GM19452 (cell line): Measurements from ENCODE around the gene BAIAP3.

Source experiments
- ATAC-seq: cut with Tn5 transposase; IDR thresholded peaks from one replicate; pipeline ENCODE4 v1.9.1; 2021; ENCODE audit not compliant: unreplicated experiment

BAIAP3 gene

DNA sequence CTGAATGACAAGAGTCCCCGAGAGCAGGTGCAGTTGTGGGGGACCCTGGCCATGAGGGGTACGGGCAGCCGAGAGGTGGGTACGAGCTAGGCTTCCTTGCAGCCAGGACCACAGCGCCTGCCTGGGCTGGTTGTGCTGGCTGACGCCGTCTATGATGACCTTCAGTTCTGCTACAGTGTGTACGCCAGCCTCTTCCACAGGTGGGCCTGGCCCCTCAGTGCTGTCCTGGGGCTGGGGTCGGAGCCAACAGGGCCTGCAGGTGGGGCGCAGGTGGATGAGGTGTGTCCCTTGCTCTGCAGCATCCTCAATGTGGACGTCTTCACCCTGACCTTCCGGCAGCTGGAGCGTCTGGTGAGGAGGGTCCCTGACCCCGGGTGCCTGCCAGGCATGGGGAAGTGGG, 11.1 kb downstream of the BAIAP3 start:
- no peak for ATAC-seq

DNA sequence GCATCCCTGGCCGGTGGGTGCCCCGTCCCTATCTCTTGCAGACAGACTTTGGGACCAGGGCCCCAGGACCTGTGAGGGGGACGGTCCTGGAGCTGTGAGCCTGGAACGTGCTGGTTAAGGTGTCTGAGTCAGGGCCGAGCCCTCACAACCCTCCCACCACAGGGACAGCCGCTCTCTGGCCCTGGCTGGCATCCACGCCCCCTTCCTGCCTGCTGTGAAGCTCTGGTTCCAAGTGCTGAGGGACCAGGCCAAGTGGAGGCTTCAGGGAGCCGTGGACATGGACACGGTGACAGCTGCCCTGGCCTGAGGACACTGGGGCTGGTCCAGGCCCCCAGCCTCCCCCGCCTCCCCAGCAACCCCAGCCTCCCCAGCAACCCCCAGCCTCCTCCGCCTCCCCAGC, 11.6 kb downstream of the BAIAP3 start:
- ATAC-seq: no peak

DNA sequence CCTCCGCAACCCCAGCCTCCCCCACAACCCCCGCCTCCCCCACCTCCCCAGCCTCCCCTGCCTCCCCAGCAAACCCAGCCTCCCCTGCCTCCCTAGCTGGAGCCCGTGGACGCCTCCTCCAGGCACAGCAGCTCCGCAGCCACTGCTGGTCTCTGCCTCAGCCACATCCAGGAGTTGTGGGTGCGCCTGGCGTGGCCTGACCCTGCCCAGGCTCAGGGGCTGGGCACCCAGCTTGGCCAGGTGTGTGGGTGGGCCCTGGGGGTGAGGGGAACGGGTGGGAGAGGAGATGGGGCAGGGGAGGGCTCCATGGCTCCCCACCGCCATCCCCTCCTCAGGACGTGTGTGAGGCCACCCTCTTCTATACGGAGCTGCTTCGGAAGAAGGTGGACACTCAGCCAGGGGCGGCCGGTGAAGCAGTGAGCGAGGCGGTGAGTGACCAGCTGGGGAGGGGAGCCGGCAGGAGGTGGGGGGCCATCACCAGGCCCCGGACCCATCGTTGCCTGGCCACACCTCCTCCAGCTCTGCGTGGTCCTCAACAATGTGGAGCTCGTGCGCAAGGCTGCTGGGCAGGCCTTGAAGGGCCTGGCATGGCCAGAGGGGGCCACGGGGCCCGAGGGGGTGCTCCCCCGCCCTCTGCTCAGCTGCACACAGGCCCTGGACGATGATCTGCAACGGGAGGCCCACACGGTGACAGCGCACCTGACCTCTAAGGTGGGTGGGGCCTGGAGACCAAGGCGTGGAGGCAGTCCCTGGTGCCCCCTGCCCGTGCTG, 12.4 kb downstream of the BAIAP3 start:
- no peak for ATAC-seq

DNA sequence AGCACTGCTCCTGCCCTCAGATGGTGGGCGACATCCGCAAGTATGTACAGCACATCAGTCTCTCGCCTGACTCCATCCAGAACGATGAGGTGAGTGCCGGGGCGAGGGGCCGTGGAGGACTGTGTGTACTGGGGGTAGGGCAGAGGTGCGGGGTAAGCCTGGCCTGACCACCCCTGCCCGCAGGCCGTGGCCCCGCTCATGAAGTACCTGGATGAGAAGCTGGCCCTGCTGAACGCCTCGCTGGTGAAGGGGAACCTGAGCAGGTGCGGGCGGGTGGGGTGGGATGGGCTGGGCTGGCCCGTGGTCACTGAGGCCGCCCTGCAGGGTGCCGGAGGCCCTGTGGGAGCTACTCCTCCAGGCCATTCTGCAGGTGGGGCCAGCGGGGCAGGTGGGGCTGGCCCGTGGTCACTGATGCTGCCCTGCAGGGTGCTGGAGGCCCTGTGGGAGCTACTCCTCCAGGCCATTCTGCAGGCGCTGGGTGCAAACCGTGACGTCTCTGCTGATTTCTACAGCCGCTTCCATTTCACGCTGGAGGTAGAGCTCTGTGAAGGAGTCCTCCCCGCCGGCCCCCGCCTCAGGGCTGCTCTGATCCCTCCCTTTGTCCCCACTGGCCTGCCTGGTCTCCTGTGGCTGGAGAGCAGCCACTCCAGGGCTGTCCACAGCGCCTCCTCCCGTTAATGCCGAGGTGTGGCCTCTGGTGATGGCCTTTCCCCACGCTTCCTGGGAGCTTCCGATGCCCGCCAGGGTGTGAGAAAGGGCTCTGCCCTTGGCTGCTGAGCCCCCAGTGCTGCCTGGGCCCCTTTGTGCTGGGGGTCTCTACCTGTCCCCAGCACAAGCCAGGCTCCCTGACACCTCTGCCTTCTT, 13.2 kb downstream of the BAIAP3 start:
- ATAC-seq: no peak

DNA sequence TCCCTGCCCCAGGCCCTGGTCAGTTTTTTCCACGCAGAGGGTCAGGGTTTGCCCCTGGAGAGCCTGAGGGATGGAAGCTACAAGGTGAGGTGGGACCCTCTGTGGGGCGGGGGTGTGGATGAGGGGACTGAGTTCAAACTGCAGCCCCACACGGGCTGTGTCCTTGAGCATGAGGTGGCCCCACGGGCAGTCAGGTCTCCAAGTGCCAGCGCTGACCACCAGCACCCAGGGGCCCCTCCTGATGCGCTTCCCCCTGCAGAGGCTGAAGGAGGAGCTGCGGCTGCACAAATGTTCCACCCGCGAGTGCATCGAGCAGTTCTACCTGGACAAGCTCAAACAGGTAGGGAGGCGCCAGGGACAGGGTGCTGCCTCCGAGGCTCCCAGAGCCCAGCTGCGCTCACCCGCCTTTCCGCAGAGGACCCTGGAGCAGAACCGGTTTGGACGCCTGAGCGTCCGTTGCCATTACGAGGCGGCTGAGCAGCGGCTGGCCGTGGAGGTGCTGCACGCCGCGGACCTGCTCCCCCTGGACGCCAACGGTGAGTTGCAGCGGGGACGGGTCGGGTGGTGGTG, 13.9 kb downstream of the BAIAP3 start:
- ATAC-seq: no peak

DNA sequence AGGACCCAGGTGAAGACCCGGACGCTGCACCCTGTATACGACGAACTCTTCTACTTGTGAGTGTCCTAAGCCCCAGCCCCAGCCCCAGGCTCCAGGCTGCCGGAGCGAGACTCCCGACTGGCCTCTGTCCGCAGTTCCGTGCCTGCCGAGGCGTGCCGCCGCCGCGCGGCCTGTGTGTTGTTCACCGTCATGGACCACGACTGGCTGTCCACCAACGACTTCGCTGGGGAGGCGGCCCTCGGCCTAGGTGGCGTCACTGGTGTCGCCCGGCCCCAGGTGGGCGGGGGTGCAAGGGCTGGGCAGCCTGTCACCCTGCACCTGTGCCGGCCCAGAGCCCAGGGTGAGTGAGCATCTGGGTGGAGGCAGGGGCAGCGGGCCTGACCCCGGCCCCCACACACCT, 14.5 kb downstream of the BAIAP3 start:
- no peak for ATAC-seq

DNA sequence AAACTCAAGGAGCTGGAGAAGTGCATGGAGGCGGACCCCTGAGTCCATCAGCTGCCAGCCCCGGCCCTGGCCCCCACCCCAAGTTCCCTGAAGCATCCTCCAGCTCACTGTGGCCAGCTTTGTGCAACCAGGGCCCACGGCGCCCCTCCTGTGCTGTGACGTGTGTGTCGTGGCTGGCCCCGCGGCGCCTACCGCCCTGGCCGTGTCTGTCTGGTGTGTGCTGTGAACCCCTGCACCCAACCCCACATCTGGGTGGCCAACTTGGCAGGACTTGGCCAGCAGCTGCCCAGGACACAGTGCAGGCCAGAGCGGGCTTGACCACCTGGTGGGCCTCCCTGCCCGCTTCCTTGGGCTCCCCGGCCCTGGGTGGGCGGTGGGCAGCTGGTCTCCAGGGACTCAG, 15.0 kb downstream of the BAIAP3 start:
- ATAC-seq: no peak

DNA sequence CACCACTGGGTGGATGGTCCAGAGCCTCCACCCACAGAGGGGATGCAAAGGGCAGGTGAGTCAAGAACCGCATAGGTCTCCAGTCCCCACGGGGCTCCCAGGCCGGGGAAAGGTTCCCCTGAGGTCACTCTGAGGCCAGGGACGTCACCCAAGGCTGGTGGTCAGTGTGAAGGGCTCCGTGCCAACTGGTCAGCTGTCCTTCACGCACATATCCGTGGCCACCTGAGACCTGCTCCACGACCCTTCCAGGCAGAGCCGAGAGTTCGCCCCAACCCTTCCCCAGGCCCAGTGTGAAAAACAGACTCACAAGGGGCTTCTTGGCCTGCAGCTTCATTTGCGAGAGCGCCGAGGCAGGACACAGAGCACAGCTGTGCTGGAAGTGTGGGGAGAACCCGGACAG, 15.5 kb downstream of the BAIAP3 start:
- no peak for ATAC-seq

DNA sequence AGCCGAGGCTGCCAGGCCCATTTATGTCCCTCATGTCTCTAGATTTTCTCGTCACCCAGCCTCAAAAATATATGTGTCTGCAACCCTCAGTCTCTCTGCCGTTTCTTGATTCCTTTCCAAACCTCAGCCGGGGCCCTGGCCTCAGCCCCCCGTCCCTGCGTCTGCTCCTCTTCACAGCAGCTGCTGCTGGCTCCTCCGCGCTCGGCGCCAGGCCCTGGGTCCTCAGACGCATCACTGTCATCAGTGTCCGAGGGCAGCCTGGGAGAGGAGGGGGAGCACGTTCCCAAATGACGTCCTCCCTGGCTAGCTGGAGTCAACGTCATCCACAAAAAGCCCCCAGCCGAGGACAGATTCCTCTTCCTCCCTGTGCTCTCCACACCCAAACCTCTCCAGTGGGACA, 15.9 kb downstream of the BAIAP3 start:
- ATAC-seq: no peak

DNA sequence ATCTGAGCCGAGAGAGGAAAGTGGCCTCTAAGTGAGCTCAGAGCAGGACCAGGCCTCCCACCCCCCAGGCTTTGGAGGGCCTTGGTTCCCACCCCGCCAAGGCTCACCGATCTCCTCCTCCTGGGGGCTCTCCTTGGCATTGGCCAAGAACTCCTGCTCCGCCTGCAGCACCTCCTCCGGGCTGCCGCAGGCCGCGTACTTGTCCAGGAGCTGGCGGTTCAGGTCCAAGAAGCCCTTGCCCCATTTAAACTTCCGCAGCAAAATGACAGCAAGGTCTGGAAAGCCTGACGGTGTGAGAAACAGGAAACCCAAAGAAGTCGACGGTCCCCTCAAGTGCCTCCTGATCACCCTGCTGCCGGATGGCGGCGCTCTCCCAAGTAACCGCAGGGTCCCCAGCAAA, 16.5 kb downstream of the BAIAP3 start:
- no peak for ATAC-seq

DNA sequence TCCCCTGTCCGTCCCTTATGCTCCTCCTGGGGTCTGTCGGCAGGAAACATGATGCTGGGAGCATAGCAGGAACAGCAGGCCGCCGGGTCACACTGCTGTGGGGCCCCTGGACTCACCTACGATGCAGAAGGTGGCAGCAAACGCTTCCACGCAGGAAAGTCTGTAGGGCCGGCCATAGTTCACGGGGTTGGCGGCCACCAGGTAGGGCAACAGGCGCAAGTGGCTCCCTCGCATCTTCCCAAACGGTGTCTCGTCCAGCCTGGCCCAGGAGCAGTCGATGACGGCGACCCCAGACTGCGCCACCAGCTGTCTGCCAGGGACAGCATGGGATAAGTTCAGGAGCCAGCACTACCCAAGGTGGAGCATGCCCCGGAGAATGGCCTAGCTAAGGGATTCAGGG, 17.2 kb downstream of the BAIAP3 start:
- no peak for ATAC-seq

DNA sequence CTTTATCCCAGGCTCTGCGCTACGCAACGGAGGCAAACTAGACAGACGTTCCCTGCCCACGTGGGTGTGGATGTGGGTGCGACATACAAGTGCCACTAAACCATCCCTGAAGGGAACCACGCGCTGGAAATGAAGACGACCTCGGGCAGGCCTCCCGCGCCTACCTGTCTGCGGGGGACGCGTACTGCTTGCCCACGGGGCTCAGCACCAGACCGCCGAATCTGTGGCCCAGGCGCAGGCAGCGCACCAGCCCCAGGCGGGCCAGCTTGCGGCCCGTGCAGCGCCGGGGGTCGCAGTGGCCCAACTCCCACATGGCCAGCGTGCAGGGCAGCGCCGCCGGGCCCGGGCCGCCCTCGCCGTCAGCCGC, 17.8 kb downstream of the BAIAP3 start:
- ATAC-seq: peak; percentile 15

DNA sequence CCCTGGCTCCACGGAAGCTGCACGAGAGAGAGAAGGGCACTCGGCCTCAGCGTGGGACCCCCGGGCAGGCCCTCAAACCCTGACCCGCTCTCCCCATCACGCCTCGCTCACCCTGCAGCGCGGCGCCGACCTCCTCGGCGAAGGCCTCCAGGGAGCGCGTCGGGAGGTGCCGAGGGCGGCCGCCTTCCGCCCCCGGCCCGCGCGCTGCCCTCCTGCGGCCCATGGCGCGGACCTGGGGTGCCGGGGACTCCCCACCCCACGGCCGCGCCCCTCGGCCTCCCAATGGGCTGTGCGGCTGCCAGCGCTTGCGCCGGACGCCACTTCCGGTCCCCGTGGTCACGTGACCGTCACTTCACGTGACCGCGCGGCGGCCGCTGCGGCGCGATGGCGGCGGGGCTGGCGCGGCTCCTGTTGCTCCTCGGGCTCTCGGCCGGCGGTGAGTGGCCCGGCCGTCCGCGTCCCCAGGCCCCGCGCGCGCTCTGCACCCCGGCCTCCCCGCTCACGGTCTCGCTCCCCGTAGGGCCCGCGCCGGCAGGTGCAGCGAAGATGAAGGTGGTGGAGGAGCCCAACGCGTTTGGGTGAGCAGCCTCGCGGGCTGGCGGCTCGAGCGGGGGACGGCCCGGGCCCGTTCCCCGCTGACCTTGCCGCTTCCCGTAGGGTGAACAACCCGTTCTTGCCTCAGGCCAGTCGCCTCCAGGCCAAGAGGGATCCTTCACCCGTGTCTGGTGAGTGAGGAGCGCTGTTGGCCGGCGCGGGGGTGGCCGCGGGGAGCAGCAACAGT, 18.3 kb downstream of the BAIAP3 start, which contains the start of the genes GNPTG and TSR3:
Gene GNPTG, plus strand, starts transcription at position 350 of the 781 bp plus-strand sequence. Its CDS starts 35 bp downstream, at position 385.
Gene TSR3, minus strand, starts transcription at position 297 of the 781 bp plus-strand sequence. Its CDS starts 74 bp downstream, at position 223.
- peak; percentile 68 for ATAC-seq

DNA sequence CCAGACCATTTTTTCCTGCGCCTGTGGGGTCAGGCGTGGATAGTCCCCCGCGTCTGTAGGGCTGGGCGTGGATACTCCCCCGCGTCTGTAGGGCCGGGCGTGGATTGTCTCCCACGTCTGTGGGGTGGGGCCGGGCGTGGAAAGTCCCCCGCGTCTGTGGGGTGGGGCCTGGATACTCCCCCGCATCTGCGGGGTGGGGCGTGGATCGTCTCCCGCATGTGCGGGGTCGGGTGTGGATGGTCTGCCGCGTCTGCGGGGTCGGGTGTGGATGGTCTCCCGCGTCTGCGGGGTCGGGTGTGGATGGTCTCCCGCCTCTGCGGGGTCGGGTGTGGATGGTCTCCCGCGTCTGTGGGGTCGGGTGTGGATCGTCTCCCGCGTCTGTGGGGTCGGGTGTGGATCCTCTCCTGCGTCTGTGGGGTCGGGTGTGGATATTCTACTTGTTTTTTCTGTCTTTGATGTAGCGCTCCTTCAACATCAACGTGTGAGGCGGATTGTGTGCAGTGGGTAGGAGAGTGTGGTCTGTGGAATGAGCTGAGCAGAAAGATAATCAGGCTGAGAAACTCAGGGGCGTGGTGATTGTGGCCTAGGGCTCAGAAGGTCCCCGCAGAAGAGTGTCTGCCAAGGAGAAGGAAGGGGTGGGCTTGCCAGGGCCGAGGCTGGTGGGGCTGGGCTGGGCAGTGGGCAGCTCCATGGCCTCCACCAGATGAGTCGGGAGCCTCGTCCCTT, 21.5 kb downstream of the BAIAP3 start:
- no peak for ATAC-seq

DNA sequence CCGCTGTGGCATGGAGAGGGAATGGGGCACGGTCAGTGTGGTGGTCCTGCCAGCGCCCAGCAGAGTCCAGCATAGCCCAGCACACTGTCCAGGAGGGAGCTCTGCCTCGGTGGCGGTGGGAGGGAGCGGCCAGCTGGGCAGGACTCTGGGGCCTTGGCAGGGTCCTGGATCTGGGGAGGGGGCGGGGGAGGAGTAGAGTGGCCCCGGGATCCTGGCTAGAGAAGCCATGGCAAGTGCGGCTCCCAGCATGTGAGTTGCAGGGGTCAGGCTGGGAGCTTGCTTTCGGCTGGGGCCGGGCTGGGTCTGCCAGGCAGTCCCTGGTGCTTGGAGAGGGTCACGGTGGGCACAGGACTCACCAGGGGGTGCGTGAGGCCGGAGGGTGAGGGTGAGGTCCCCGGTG, 22.1 kb downstream of the BAIAP3 start:
- ATAC-seq: no peak

DNA sequence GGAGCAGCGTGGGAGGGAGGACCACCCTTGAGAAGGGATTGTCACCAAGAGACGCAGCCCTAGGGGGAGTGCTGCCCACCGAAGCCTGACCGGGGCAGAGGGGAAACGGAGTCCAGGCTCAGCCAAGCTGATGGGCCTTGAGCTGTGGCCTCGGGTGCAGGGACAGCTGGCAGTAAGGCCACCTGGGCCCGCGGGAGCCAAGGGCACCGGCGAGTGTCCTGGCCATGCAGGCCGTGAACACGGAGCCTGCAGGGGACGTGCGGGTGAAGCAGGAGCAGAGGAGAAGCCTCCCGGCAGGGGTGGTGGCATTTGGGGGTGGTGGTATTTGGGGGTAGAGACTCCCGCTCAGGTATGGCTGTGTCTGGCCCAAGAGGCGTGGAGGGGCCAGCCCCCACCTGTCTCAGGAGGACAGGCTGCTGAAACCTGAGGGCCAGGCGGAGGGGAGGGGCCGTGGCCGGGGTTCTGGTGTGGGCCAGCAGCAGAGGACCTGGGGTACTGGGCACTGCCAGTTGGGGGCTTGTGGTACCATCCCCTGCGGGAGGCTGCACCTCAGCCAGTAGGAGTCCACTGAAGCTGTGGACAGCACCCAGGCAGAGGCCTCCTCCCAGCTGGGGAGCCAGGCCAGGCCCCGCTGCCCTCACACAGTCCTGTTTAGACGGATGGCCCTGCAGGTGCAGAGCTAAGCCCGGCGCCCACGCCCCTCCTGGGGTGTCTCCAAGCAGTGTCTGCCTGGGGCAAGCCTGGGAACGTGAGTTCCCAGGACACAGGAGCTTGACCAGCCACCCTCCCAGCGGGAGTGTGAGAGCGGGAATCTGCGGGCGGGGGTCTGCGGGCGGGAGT, 22.8 kb downstream of the BAIAP3 start:
- ATAC-seq: no peak

DNA sequence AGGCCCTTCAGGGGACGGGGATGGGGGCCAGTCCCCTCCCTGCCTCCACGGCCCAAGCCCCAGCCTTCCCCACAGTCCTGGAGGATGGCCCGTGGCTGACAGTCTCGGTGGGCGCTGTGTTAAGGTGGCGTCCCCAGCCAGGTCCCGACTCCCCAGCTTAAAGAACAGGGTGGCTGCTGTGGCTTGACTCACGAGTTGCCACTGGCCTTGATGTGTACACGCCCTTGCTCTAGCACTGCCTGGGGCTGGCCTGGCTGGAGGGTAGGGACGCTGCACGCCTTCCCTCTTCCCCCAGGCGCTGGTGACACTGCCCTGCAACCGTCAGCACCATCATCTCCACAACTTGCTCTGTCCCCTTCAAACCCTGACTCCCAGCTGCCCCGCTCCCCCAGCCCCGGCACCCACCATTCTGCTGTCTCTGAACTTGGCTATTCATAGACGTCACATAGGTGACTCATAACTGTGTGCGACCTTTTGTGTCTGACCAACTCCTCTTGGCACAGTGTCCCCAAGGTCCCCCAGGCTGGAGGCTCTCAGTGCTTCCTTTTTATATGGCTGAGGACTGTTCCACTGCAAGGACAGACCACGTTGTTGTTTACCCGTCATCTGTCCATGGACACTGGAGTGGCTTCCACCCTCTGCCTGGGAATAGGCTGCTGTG, 24.6 kb downstream of the BAIAP3 start:
- ATAC-seq: no peak

DNA sequence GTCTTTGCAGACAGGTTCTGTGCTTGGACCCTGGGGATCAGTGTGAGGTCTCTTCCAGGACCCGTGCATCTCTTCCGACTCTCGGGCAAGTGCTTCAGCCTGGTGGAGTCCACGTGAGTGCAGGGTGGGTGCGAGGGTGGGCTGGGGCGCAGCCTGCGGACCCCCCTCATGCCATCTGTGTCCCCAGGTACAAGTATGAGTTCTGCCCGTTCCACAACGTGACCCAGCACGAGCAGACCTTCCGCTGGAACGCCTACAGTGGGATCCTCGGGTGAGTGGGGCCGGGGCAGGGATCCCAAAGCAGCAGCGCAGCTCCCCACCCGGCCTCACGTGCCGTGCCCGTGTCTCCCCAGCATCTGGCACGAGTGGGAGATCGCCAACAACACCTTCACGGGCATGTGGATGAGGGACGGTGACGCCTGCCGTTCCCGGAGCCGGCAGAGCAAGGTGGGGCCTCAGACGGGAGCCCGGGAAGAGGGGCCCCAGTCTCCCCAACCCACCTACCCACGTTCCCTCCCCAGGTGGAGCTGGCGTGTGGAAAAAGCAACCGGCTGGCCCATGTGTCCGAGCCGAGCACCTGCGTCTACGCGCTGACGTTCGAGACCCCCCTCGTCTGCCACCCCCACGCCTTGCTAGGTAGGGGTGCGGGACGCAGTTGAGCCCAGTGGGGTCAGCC, 28.4 kb downstream of the BAIAP3 start:
- ATAC-seq: no peak
